ENCODE data around the gene OR52E5.

OR52E5 gene

DNA sequence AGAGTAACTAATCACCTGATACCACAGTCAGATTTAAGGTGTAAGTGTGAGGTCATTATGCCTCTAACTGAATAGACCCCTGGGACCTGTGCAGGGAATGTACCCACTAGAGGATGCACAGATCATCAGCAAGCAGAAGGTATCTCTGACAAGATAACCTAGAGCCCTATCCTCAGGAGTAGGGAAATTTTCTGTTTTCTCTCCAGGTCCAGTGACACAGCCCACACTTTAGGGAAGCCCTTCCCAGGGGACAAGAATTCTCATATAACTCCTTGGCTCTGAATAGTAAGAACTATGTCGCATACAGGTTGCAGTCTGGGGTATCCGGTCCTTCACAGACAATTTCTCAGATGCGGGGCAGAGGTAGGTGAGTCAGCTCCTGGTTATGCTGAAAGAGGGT is at the start of gene OR52E5:
OR52E5 (plus strand) TSS at position 301 of the 400 bp plus-strand sequence. CDS start 7,569 bp downstream, outside the sequence.
- DNase-seq, result no peak

- no peak for DNase-seq
These were observed 46.3 kb upstream of the OR52E5 start for GRCh38 chr11:5846701-5847100.

DNA sequence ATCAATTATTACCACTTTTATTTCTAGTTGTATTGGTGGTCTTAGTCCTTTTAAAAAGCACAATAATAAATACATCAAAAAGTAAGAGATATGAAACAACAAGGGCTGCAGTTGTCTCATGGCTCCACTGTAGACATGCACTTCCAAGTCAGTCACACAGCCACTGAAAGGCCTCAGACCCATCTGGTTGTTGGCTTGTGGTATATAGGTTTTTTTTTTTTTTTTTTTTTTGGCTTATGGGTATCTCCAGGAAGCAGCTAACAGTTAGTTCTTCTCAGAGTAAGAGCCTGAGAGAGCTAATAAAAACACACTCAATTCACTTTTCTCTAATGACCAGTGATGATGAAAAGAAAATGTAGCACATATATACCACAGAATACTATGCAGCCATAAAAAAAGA is 45.3 kb upstream of the OR52E5 start:
- no peak for DNase-seq

- no peak for DNase-seq
These were observed 42.0 kb upstream of the OR52E5 start for GRCh38 chr11:5851002-5851401.

DNA sequence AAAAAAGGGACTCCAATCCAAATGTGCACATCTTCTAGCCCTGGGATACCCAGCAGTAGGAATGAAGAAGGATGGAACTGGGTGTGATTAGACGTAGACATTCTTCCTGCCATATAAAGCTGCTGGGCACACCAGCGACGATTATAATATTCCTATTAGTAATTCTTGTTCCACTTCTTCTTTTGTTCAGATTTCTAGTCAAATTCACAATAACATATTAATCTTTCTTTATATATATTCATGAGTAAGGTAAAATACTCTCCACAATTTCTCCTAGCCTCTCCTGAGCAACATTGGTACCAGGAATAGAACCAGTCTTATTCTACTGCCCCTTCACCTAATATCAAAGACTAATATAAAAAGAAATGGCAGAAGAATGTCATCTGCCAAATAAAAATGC is 35.4 kb upstream of the OR52E5 start, which contains the start of gene OR52E8:
OR52E8 (minus strand) TSS at position 101 of the 400 bp plus-strand sequence; CDS start at position 101, 0 bp downstream.
- DNase-seq, result no peak

GRCh38 chr11:5865826-5866225 is 27.2 kb upstream of the OR52E5 start:
- DNase-seq, result no peak

GRCh38 chr11:5878564-5878963 is 14.4 kb upstream of the OR52E5 start:
- DNase-seq, result no peak

- DNase-seq, result no peak
These were observed 12.7 kb upstream of the OR52E5 start, which contains the start of gene OR52E4 for GRCh38 chr11:5880329-5880728. OR52E4 (plus strand) TSS chr11:5880629; CDS start chr11:5884293, 3,664 bp downstream.

GRCh38 chr11:5881756-5882155 is 11.3 kb upstream of the OR52E5 start:
- no peak for DNase-seq

DNA sequence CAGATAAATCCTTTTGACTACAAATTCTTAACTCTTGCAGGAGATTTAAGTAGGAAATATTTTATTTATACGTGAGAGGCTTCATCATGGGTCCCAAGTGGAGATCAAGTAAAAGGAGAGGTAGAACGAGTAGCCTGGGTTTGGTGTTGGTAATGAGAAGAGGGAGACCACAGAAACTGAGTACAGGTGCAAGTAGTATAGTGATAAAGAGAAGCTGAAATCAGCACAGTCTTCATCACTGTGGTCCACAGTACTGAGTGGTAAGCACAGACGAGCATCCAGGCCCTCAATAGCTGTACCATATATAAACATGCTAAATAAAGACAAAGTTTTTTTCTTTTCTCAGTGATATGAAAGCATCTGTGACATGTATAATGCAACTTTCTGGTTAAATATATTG is 5.8 kb upstream of the OR52E5 start:
- DNase-seq, result no peak

DNA sequence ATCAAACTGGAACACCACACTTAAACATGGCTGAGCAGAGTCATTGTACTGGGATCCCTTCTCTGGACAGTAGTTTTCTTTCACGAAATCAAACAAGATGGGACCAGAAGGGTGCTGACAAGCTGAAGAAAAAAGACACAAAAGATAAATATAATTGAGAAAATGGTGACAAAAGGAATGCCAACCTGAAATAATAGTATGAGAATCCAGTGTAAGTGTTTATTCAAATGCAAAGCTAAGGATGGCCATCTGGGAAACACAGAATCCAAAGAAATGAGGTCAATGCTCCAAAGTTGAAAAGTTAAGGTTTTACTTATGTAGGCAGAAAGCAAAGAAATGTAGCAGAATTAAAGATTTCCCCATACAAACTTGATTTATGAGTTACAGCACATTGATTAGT is 5.3 kb upstream of the OR52E5 start:
- DNase-seq, result no peak

DNA sequence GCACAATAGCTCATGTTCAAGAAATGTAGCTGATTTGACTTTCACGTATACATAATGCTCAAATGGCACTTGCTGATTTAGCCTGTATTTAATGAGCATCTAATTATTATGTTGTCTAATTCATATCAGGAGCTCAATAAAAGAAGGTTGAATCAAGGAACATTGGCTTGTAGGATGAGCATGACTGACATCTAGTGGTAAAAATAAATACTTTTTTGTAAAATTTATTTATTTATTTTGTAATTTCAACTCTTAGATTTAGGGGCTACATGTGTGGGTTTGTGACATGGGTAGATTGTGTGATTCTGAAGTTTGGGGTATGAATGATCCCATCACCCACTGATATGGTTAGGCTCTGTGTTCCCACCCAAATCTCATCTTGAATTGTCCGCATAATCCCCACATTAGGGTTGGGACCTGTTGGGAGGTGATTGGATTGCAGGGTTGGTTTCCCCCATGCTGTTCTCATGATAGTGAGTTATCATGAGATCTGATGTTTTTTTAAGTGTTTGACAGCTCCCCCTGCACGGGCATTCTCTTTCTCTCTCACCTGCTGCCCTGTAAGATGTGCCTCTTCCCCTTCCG is 1.7 kb upstream of the OR52E5 start:
- peak; percentile 13 to 60 (median 38) for DNase-seq

DNA sequence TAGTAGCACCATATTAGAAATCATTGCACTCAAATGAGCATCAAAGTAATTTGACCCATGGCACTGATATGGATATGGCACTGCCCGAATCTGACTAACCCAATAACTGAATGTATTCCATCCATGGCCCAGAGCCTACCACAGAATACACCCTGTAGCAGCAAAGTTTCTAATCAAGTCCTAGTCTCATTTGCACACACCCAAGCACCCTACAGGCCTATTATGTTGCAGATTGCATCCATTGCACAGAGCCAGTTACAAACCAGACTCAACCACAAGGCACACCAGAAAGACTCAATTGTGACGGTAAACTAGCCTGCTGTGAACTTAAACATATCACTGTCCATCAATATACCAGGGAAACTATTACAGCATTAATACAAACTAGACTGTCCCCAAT is 6.5 kb downstream of the OR52E5 start:
- DNase-seq, result no peak

DNA sequence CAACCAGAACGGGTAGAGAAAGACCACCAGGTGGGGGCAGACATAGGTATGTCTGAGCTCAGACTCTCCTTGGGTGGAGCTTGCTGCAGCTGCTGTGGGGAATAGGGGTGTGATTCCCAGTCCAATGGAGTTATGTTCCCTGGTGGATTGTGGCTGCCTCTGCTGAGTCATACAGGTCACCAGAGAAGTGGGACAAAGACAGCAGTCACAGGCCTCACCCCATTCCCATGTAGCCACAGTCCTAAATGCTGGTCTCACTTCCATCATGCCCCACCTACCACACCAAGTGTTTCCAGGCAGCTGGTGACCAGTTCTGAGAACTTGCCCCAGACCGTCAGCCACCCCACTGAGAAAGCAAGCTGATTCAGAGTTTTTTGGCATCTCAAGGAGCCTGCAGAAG is 17.5 kb downstream of the OR52E5 start:
- no peak for DNase-seq

- peak; percentile 62 to 78 (median 66) for DNase-seq
These were observed 29.9 kb downstream of the OR52E5 start for GRCh38 chr11:5922749-5923426.

DNA sequence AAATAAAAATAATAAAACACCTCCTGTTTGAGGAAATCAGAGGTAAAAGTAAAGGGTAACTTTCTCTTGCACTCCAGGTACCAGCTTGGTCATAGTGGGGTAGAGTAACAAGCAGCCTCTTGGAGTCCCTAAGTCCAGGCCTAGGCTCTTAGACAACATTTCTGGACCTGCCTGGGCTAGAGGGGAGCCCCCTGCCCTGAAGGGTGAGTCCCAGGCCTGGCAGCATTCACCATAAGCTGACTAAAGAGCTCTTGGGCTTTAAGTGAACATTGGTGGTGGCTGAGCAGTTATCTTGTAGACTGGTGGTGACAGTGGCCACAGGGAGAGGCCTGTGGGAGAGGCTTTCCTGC is 30.4 kb downstream of the OR52E5 start:
- DNase-seq, result no peak

- peak in 2 of 3 donors; percentile 14 to 27 for DNase-seq
These were observed 30.8 kb downstream of the OR52E5 start for GRCh38 chr11:5923794-5924193.

DNA sequence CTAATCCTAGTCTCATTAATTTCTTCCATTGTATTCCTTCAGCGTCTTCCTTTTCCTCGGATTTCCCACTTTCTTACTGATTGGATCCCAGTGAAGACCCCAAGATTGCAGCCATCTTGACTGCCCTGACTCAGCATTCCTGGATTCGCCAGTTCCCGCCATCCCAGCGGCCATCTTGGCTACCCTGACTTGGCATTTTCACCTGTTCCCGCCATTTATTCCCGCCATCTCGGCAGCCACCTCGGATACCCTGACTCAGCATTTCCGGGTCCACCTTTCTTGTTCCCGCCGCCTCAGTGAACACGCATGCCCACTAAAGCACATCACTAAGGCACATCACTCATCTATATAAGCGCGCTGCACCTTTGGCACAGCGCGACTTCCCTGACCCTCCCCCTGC is 35.3 kb downstream of the OR52E5 start:
- no peak for DNase-seq

DNA sequence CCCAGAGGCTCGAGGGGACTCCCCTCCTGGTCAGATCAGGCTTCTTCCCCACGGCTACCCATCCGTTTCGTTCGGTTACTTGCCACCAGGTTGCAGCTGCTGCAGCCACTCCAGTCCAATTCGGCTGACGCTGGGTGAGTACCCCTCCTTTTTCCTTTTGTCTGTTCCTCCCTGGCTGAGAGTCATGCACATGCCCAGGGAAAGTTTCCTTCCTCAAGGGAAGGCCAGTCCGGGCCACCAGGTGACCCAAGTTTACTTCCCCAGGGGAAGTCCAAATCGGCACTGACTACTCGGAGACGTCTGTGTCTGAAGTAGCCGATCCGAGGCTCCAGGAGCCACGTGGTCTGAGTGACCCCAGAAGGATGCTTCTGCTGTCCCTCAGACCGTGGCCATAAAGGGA is 35.8 kb downstream of the OR52E5 start:
- DNase-seq, result no peak

GRCh38 chr11:5929571-5930368 is 36.8 kb downstream of the OR52E5 start:
- DNase-seq, result no peak

DNA sequence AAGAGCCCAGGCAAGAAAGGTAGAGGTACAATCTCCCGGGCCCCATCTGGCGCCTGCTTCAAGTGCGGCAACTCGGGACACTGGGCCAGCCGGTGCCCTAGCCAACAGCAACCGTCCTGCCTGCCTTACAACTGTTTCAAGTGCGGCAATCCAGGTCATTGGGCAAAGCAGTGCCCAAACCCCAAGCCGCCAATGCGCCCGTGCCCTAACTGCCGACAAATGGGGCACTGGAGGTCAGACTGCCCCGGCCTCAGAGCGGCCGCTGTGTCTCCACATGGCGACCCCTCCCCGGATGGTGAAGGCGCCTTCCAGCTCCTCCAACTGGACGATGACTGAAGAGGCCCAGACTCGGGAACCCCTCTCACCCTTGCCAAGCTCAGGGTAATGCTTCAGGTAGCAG is 37.6 kb downstream of the OR52E5 start:
- no peak for DNase-seq

- no peak for DNase-seq
These were observed 38.1 kb downstream of the OR52E5 start for GRCh38 chr11:5931061-5931460.

DNA sequence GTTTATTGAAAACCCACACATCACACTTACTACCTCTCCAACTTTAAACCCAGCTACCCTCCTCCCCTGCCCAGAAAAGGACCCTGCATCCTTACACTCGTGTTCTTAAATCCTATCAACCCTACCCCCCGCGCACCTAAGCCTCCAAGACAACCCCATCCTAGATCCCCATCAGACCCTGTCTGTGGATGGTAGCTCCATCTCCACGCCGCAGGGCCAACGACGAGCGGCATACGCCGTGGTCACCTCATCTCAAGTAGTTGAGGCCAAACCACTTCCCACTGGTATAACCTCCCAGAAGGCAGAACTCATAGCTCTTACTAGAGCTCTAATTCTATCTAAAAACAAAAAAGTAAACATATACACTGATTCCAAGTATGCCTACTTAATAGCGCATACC is 39.7 kb downstream of the OR52E5 start:
- no peak for DNase-seq

- DNase-seq, result no peak
These were observed 40.1 kb downstream of the OR52E5 start for GRCh38 chr11:5933116-5933515.

Data from suppressor macrophage treated with lipopolysaccharide for 1 hour (primary cell).